Measurements from ENCODE around the gene ZBTB48. TPM values are rescaled to one million over a fixed set of nuclear protein-coding genes. Genes with fewer than 3 reads are reported as not detected.
A peak's percentile ranks its signal among the peaks of the same experiment; 100 is the strongest.

ZBTB48 gene
- total and polyA plus RNA-seq, 4 donors: 21.6 to 41.3 (median 34.3) TPM

GRCh38 chr1:6580593-6581409, 1.0 kb downstream of the ZBTB48 start:
- ATAC-seq (ENCODE audit: insufficient read depth, low FRiP score): no peak
- Histone ChIP-seq H3K4me1 (ENCODE audit: control insufficient read depth in 5 of 5, insufficient read depth in 5 of 5, low read length in 5 of 5) (peaks cover 0 to 25% (median 8%) of the 10 kb centered on the region in 5 donors), H3K27me3 (ENCODE audit: control insufficient read depth in 3 of 3, insufficient read depth in 3 of 3, low read length in 2 of 3) (no peaks in the 10 kb centered on the region), H3K27ac (ENCODE audit: low read depth in 1 of 2, low read length in 1 of 2) (peak overlapping the region; percentile 88 to 96), H3K9ac (ENCODE audit: insufficient read depth in 1 of 2, low read length in 2 of 2) (peak overlapping the region; percentile 27 to 85), H3K4me3 (peak overlapping the region; percentile 75), H3K9me3 (ENCODE audit: control insufficient read depth in 4 of 4, insufficient read depth in 3 of 4, low read length in 3 of 4) (no peaks in the 10 kb centered on the region), H3K36me3 (ENCODE audit: control insufficient read depth in 4 of 4, insufficient read depth in 4 of 4, low read length in 4 of 4) (peaks cover 0 to 2% (median 0%) of the 10 kb centered on the region in 4 donors)
- no peak for TF ChIP-seq CTCF (IDR thresholded peaks at IDR 0.05; ENCODE audit: control extremely low read depth, extremely low read depth)
- WGBS, 2 donors: 32 to 35% methylated on average over 19 of the region's 19 CpGs
- DNase-seq: no peak

GRCh38 chr1:6581561-6582305, 1.9 kb downstream of the ZBTB48 start:
- no peak for TF ChIP-seq CTCF (IDR thresholded peaks at IDR 0.05; ENCODE audit: control extremely low read depth, extremely low read depth)
- ATAC-seq (ENCODE audit: insufficient read depth, low FRiP score) (peak; percentile 13), DNase-seq (no peak)
- Histone ChIP-seq H3K9ac (ENCODE audit: insufficient read depth in 1 of 2, low read length in 2 of 2) (no peak overlapping the region), H3K27me3 (ENCODE audit: control insufficient read depth in 3 of 3, insufficient read depth in 3 of 3, low read length in 2 of 3) (no peaks in the 10 kb centered on the region), H3K9me3 (ENCODE audit: control insufficient read depth in 4 of 4, insufficient read depth in 3 of 4, low read length in 3 of 4) (no peaks in the 10 kb centered on the region), H3K4me3 (no peak overlapping the region), H3K27ac (ENCODE audit: low read depth in 1 of 2, low read length in 1 of 2) (peak overlapping the region; percentile 7 to 9), H3K4me1 (ENCODE audit: control insufficient read depth in 5 of 5, insufficient read depth in 5 of 5, low read length in 5 of 5) (peaks cover 0 to 25% (median 8%) of the 10 kb centered on the region in 5 donors), H3K36me3 (ENCODE audit: control insufficient read depth in 4 of 4, insufficient read depth in 4 of 4, low read length in 4 of 4) (peaks cover 0 to 2% (median 0%) of the 10 kb centered on the region in 4 donors)
- WGBS, 2 donors: 25 to 59% methylated on average over 10 of the region's 10 CpGs

- H3K4me1 ChIP-seq (ENCODE audit: control insufficient read depth in 5 of 5, insufficient read depth in 5 of 5, low read length in 5 of 5): peaks cover 0 to 25% (median 8%) of the 10 kb centered on the region in 5 donors
- no peaks in the 10 kb centered on the region for H3K27me3 ChIP-seq (ENCODE audit: control insufficient read depth in 3 of 3, insufficient read depth in 3 of 3, low read length in 2 of 3)
- H3K9ac ChIP-seq (ENCODE audit: insufficient read depth in 1 of 2, low read length in 2 of 2): no peak overlapping the region
- peaks cover 0 to 3% (median 1%) of the 10 kb centered on the region in 4 donors for H3K36me3 ChIP-seq (ENCODE audit: control insufficient read depth in 4 of 4, insufficient read depth in 4 of 4, low read length in 4 of 4)
- TF ChIP-seq CTCF (IDR thresholded peaks at IDR 0.05; ENCODE audit: control extremely low read depth, extremely low read depth): no peak
- 82 to 95% methylated on average over 1 of the region's 1 CpG for WGBS, 2 donors
- peak overlapping the region in 1 of 2 donors; percentile 21 for H3K27ac ChIP-seq (ENCODE audit: low read depth in 1 of 2, low read length in 1 of 2)
- H3K4me3 ChIP-seq: no peak overlapping the region
- no peaks in the 10 kb centered on the region for H3K9me3 ChIP-seq (ENCODE audit: control insufficient read depth in 4 of 4, insufficient read depth in 3 of 4, low read length in 3 of 4)
- DNase-seq (no peak), ATAC-seq (ENCODE audit: insufficient read depth, low FRiP score) (no peak)
These were observed 2.6 kb downstream of the ZBTB48 start for GRCh38 chr1:6582370-6582769.
